Measurements from ENCODE around the gene KRT27.

- TF ChIP-seq SIN3A (IDR thresholded peaks at IDR 0.05; ENCODE audit: borderline replicate concordance in 2 of 2, control insufficient read depth in 1 of 2, low read depth in 2 of 2, low read length in 2 of 2) (no peak), ZNF274 (IDR thresholded peaks at IDR 0.05; ENCODE audit: borderline replicate concordance, low read depth, low read length) (no peak), JUNB (CRISPR knock-in tag; conservative IDR thresholded peaks at IDR 0.05) (no peak), CTCF (IDR thresholded peaks at IDR 0.05 in 2 of 3, conservative IDR thresholded peaks at IDR 0.05 in 1 of 3; ENCODE audit: insufficient read depth in 2 of 3, low read depth in 1 of 3, low read length in 3 of 3) (no peak), MLLT1 (IDR thresholded peaks at IDR 0.05) (no peak)
Measured at GRCh38 chr17:40815381-40815780, 33.0 kb upstream of the KRT27 start.

All from K562 (cell line).